Vein endothelial cell (primary cell): ENCODE data around the gene CCR3. TPM values are rescaled to one million over a fixed set of nuclear protein-coding genes. Genes with fewer than 3 reads are reported as not detected.

Experiments used
- total RNA-seq: library from RNA; depleted of rRNA; stranded (reverse); fragments of >200 nt; gene quantifications from 2 replicates; pipeline ENCODE4 v1.2.3, GENCODE V29; 2012

CCR3 gene
- not detected in 2 replicates for total RNA-seq

GRCh38 chr3:46242120-46242519, at the start of gene CCR3:
CCR3 (plus strand) TSS chr3:46242460; CDS start chr3:46265159, 22,699 bp downstream.

GRCh38 chr3:46208167-46208704, 34.0 kb upstream of the CCR3 start, which contains the start of gene CCR1:
CCR1 (minus strand) TSS chr3:46208313; CDS start chr3:46204313, 4,000 bp downstream.

Other genes with a start within 250 kb of the CCR3 start
- gene FYCO1, start 246.6 kb upstream of the CCR3 start, total RNA-seq, result 20.9 and 22.5 TPM in 2 replicates
- gene XCR1, start 215.0 kb upstream of the CCR3 start, total RNA-seq, result not detected in 2 replicates
- gene CCR1, start 34.1 kb upstream of the CCR3 start, total RNA-seq, result not detected in 2 replicates
- not detected in 2 replicates for gene CCR2, start 111.7 kb downstream of the CCR3 start, total RNA-seq
- gene CCR5, start 128.5 kb downstream of the CCR3 start, total RNA-seq, result not detected in 2 replicates
- 5.6 and 13.5 TPM in 2 replicates for gene CCRL2, start 164.8 kb downstream of the CCR3 start, total RNA-seq
- gene LTF, start 222.4 kb downstream of the CCR3 start, total RNA-seq, result under 0.01 and 0.10 TPM in 2 replicates